Peyer's patch (tissue), 4 donors: ENCODE measurements around the gene SPG7.

Experiments
- POLR2A ChIP-seq, 2 donors: fragments of 450-650 bp; IDR thresholded peaks; one replicate each; pipeline ENCODE4 v1.5.1; 2017; ENCODE audit warnings: antibody characterized with exemption in 2 of 2, mild to moderate bottlenecking in 2 of 2, moderate library complexity in 2 of 2
- TF ChIP-seq, protein P1 (sequence below), 6 experiments: fragments of 450-650 bp in 4 of 6; fragments of 200-600 bp in 2 of 6; sonication (generic) in 1 of 6; IDR thresholded peaks; one replicate each; pipeline ENCODE4 v1.5.1; 2017 to 2019; ENCODE audit warnings: antibody characterized with exemption in 6 of 6, mild to moderate bottlenecking in 3 of 6, moderate library complexity in 1 of 6

DNA sequence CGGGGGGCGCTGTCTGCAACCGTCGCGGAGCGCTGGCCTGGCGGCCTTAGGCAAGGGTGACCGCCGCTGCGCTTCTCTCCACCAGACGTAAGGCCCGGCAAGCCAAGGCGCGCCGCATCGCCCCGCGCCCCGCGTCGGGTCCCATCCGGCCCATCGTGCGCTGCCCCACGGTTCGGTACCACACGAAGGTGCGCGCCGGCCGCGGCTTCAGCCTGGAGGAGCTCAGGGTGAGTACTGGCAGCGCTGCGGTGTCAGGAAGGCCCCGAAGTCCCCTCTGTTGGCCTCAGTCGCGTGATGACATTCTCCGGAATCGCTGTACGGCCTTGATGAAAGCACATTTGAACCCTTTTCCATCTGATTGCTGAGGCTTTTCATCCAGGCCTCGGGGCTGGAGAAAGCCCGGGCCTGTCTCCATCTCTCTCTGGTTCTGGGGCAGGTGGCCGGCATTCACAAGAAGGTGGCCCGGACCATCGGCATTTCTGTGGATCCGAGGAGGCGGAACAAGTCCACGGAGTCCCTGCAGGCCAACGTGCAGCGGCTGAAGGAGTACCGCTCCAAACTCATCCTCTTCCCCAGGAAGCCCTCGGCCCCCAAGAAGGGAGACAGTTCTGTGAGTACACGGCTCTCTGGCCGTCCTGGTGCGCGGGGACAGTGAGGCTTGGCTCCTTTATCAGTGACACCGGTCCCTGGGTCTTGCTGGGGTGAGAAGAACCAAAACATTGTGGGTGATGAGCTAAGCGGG is 53.1 kb downstream of the SPG7 start:
- TF ChIP-seq, protein P1, sequence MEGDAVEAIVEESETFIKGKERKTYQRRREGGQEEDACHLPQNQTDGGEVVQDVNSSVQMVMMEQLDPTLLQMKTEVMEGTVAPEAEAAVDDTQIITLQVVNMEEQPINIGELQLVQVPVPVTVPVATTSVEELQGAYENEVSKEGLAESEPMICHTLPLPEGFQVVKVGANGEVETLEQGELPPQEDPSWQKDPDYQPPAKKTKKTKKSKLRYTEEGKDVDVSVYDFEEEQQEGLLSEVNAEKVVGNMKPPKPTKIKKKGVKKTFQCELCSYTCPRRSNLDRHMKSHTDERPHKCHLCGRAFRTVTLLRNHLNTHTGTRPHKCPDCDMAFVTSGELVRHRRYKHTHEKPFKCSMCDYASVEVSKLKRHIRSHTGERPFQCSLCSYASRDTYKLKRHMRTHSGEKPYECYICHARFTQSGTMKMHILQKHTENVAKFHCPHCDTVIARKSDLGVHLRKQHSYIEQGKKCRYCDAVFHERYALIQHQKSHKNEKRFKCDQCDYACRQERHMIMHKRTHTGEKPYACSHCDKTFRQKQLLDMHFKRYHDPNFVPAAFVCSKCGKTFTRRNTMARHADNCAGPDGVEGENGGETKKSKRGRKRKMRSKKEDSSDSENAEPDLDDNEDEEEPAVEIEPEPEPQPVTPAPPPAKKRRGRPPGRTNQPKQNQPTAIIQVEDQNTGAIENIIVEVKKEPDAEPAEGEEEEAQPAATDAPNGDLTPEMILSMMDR (IDR thresholded peaks at IDR 0.05) = no peak
- no peak for TF ChIP-seq POLR2A (IDR thresholded peaks at IDR 0.05)
